CD8-positive, alpha-beta memory T cell (primary cell): ENCODE measurements around the gene RGS7. TPM values are rescaled to one million over a fixed set of nuclear protein-coding genes. Genes with fewer than 3 reads are reported as not detected.

Experiments
- CTCF ChIA-PET: fragments of 350-600 bp; sonication (Branson Sonifier 250); formaldehyde crosslinking; loops from one replicate; lab custom pipeline; 2021; ENCODE audit warnings: antibody characterized with exemption; lab: Charles Lee
- POLR2A ChIA-PET: fragments of 350-600 bp; sonication (Branson Sonifier 250); formaldehyde crosslinking; loops from one replicate; lab custom pipeline; 2021; ENCODE audit warnings: antibody characterized with exemption; lab: Charles Lee
- DNase-seq, 5 donors: peaks; one replicate each; pipeline versions ENCODE4 v3.0.0 to v3.0.0-alpha.2; 2020 to 2022; ENCODE audit warnings: mixed read lengths in 1 of 5
- H3K27ac ChIP-seq: one replicate; pipeline ENCODE4 v1.7.0; 2013; ENCODE audit warnings: low read depth, mild to moderate bottlenecking, low read length, moderate library complexity
- H3K27me3 ChIP-seq: 2 replicates; pipeline ENCODE4 v1.7.0; 2013; ENCODE audit warnings: low read length, mild to moderate bottlenecking; ENCODE audit not compliant: insufficient read depth, poor library complexity, severe bottlenecking
- H3K36me3 ChIP-seq: 2 replicates; pipeline ENCODE4 v1.7.0; 2013; ENCODE audit warnings: mild to moderate bottlenecking, low read length, moderate library complexity; ENCODE audit not compliant: insufficient read depth
- H3K4me1 ChIP-seq: 2 replicates; pipeline ENCODE4 v1.7.0; 2013; ENCODE audit warnings: mild to moderate bottlenecking, low read length, moderate library complexity; ENCODE audit not compliant: insufficient read depth
- H3K4me3 ChIP-seq: 2 replicates; pipeline ENCODE4 v1.7.0; 2013; ENCODE audit warnings: mild to moderate bottlenecking, low read length
- H3K9me3 ChIP-seq: 2 replicates; pipeline ENCODE4 v1.7.0; 2013; ENCODE audit warnings: mild to moderate bottlenecking, low read length
- H3K27ac Mint-ChIP-seq, 8 donors: one replicate each; pipeline ENCODE4 v1.8.0; 2020 to 2021; ENCODE audit warnings: mixed read lengths in 8 of 8, mild to moderate bottlenecking in 6 of 8, inconsistent platforms in 3 of 8, moderate library complexity in 3 of 8
- H3K27me3 Mint-ChIP-seq, 2 donors: one replicate each; pipeline ENCODE4 v1.8.0; 2020 to 2021; ENCODE audit warnings: mixed read lengths in 2 of 2, mild to moderate bottlenecking in 1 of 2, moderate library complexity in 1 of 2
- H3K36me3 Mint-ChIP-seq, 3 donors: one replicate each; pipeline ENCODE4 v1.8.0; 2020 to 2021; ENCODE audit warnings: mixed read lengths in 3 of 3, inconsistent platforms in 1 of 3, mild to moderate bottlenecking in 1 of 3
- H3K4me1 Mint-ChIP-seq, 3 donors: one replicate each; pipeline ENCODE4 v1.8.0; 2020 to 2021; ENCODE audit warnings: mixed read lengths in 3 of 3, inconsistent platforms in 1 of 3, mild to moderate bottlenecking in 1 of 3
- H3K4me3 Mint-ChIP-seq, 7 donors: one replicate each; pipeline ENCODE4 v1.8.0; 2020 to 2021; ENCODE audit warnings: mixed read lengths in 7 of 7, mild to moderate bottlenecking in 6 of 7, moderate library complexity in 4 of 7, inconsistent platforms in 2 of 7
- H3K9me3 Mint-ChIP-seq, 5 donors: one replicate each; pipeline ENCODE4 v1.8.0; 2020 to 2022; ENCODE audit warnings: mixed read lengths in 5 of 5, mild to moderate bottlenecking in 3 of 5, moderate library complexity in 2 of 5, inconsistent platforms in 1 of 5
- polyA plus RNA-seq: library from polyadenylated mRNA; unstranded; fragments of 300-500 nt; fragmentation: Illumina TruSeq; gene quantifications from one replicate; pipeline ENCODE4 v1.2.3, GENCODE V29; 2021
- total RNA-seq, 2 experiments: library from RNA; stranded (reverse); gene quantifications; one replicate each; pipeline ENCODE4 v1.2.3, GENCODE V29; 2021

RGS7 gene
- total and polyA plus RNA-seq, 3 experiments from 2014 or later = not detected

GRCh38 chr1:240928265-240928664, 428.7 kb downstream of the RGS7 start:
- Histone ChIP-seq H3K36me3 (no peaks in the 10 kb centered on the region), H3K9me3 (no peaks in the 10 kb centered on the region), H3K27ac (no peak overlapping the region), H3K4me1 (no peaks in the 10 kb centered on the region), H3K27me3 (no peaks in the 10 kb centered on the region), H3K4me3 (no peak overlapping the region)
- no peak for DNase-seq
- POLR2A ChIA-PET = no interaction called here
- CTCF ChIA-PET = no interaction called here
- Mint-ChIP-seq H3K27ac (no peak overlapping the region), H3K9me3 (peaks cover 2 to 35% (median 7%) of the 10 kb centered on the region in 5 donors), H3K4me3 (no peak overlapping the region), H3K36me3 (no peaks in the 10 kb centered on the region), H3K4me1 (no peaks in the 10 kb centered on the region), H3K27me3 (no peaks in the 10 kb centered on the region)

DNA sequence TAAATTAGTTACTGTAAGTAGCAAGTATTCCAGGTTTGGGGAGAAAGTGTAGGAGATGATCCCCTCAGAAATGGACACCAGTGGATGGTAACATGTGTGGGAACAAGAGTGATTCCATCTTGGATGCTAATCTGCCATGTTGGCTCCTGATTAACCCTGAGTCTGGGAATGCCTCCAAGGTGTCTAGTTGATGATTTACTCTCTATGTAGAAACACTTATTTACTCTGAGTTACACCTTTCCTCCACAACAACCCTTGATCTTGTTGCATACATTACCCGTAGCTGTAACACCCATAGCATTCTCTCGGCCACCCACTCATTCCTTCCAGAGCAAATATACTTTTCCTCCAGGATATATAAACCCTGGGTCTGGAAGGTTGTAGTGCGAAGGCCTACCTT, 429.2 kb downstream of the RGS7 start:
- no peak for DNase-seq

GRCh38 chr1:240925273-240925672, 431.7 kb downstream of the RGS7 start:
- Histone ChIP-seq H3K27me3 (no peaks in the 10 kb centered on the region), H3K4me3 (no peak overlapping the region), H3K9me3 (no peaks in the 10 kb centered on the region), H3K4me1 (no peaks in the 10 kb centered on the region), H3K27ac (no peak overlapping the region), H3K36me3 (no peaks in the 10 kb centered on the region)
- H3K36me3 Mint-ChIP-seq = no peaks in the 10 kb centered on the region
- POLR2A ChIA-PET = no interaction called here
- H3K9me3 Mint-ChIP-seq = peaks cover 4 to 35% (median 8%) of the 10 kb centered on the region in 5 donors
- H3K27me3 Mint-ChIP-seq = no peaks in the 10 kb centered on the region
- no peak overlapping the region for H3K27ac Mint-ChIP-seq
- no peaks in the 10 kb centered on the region for H3K4me1 Mint-ChIP-seq
- no peak for DNase-seq
- H3K4me3 Mint-ChIP-seq = no peak overlapping the region
- CTCF ChIA-PET = no interaction called here

More for the DNA sequence above, 429.2 kb downstream of the RGS7 start:
- no peaks in the 10 kb centered on the region for H3K36me3 ChIP-seq
- Mint-ChIP-seq H3K36me3 (no peaks in the 10 kb centered on the region), H3K4me1 (no peaks in the 10 kb centered on the region), H3K4me3 (no peak overlapping the region), H3K27ac (no peak overlapping the region), H3K27me3 (no peaks in the 10 kb centered on the region), H3K9me3 (peaks cover 2 to 35% (median 7%) of the 10 kb centered on the region in 5 donors)
- H3K4me1 ChIP-seq = no peaks in the 10 kb centered on the region
- ChIA-PET POLR2A (no interaction called here), CTCF (no interaction called here)
- H3K4me3 ChIP-seq = no peak overlapping the region
- H3K9me3 ChIP-seq = no peaks in the 10 kb centered on the region
- no peak overlapping the region for H3K27ac ChIP-seq
- no peaks in the 10 kb centered on the region for H3K27me3 ChIP-seq

- peaks cover 7 to 21% (median 11%) of the 10 kb centered on the region in 5 donors for H3K9me3 Mint-ChIP-seq
- H3K27me3 Mint-ChIP-seq = no peaks in the 10 kb centered on the region
- DNase-seq = no peak
- H3K36me3 ChIP-seq = no peaks in the 10 kb centered on the region
- no peaks in the 10 kb centered on the region for H3K9me3 ChIP-seq
- no peak overlapping the region for H3K4me3 ChIP-seq
- H3K4me3 Mint-ChIP-seq = no peak overlapping the region
- CTCF ChIA-PET = no interaction called here
- POLR2A ChIA-PET = no interaction called here
- no peak overlapping the region for H3K27ac Mint-ChIP-seq
- H3K4me1 Mint-ChIP-seq = no peaks in the 10 kb centered on the region
- H3K4me1 ChIP-seq = no peaks in the 10 kb centered on the region
- no peaks in the 10 kb centered on the region for H3K27me3 ChIP-seq
- no peak overlapping the region for H3K27ac ChIP-seq
- H3K36me3 Mint-ChIP-seq = no peaks in the 10 kb centered on the region
Measured at GRCh38 chr1:240917976-240918375, 439.0 kb downstream of the RGS7 start.

DNA sequence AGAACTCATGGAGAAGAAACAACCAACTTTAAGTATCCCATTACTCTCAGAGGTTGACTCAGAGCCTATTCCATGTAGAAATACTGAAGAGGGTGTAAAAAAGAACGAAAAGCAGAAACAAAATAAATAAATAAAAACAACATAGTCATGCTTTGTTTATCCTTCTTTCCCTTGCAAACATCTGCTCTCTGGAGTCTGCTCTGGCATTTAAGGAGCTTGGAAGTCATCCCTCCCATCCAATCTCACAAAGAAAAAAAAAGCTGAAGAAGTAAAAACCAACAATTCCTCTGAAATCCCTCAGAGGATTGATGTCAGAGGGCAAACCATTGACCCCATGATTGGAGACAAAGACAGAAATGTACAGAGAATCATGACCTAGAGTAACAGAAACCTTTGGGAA, 442.5 kb downstream of the RGS7 start:
- Mint-ChIP-seq H3K4me3 (no peak overlapping the region), H3K27me3 (no peaks in the 10 kb centered on the region), H3K27ac (no peak overlapping the region), H3K4me1 (no peaks in the 10 kb centered on the region), H3K36me3 (no peaks in the 10 kb centered on the region), H3K9me3 (peaks cover 3 to 16% (median 5%) of the 10 kb centered on the region in 5 donors)
- H3K27ac ChIP-seq = no peak overlapping the region
- no peaks in the 10 kb centered on the region for H3K27me3 ChIP-seq
- CTCF ChIA-PET = no interaction called here
- no peaks in the 10 kb centered on the region for H3K4me1 ChIP-seq
- H3K9me3 ChIP-seq = no peaks in the 10 kb centered on the region
- POLR2A ChIA-PET = no interaction called here
- no peaks in the 10 kb centered on the region for H3K36me3 ChIP-seq
- no peak for DNase-seq
- no peak overlapping the region for H3K4me3 ChIP-seq

- Histone ChIP-seq H3K27ac (no peak overlapping the region), H3K4me3 (no peak overlapping the region), H3K9me3 (no peaks in the 10 kb centered on the region), H3K27me3 (no peaks in the 10 kb centered on the region), H3K36me3 (no peaks in the 10 kb centered on the region), H3K4me1 (no peaks in the 10 kb centered on the region)
- ChIA-PET CTCF (no interaction called here), POLR2A (no interaction called here)
- DNase-seq = no peak
- no peaks in the 10 kb centered on the region for H3K27me3 Mint-ChIP-seq
- H3K36me3 Mint-ChIP-seq = no peaks in the 10 kb centered on the region
- H3K4me3 Mint-ChIP-seq = no peak overlapping the region
- peaks cover 0 to 12% (median 4%) of the 10 kb centered on the region in 5 donors for H3K9me3 Mint-ChIP-seq
- H3K4me1 Mint-ChIP-seq = no peaks in the 10 kb centered on the region
- no peak overlapping the region for H3K27ac Mint-ChIP-seq
Measured at GRCh38 chr1:240912821-240913220, 444.2 kb downstream of the RGS7 start.

GRCh38 chr1:240909701-240910457, 447.1 kb downstream of the RGS7 start:
- H3K27me3 ChIP-seq = no peaks in the 10 kb centered on the region
- Mint-ChIP-seq H3K4me3 (no peak overlapping the region), H3K9me3 (peaks cover 2 to 10% (median 5%) of the 10 kb centered on the region in 5 donors), H3K36me3 (no peaks in the 10 kb centered on the region), H3K27ac (no peak overlapping the region), H3K4me1 (no peaks in the 10 kb centered on the region), H3K27me3 (no peaks in the 10 kb centered on the region)
- DNase-seq = no peak
- POLR2A ChIA-PET = no interaction called here
- no peak overlapping the region for H3K27ac ChIP-seq
- H3K9me3 ChIP-seq = no peaks in the 10 kb centered on the region
- no peaks in the 10 kb centered on the region for H3K4me1 ChIP-seq
- no peak overlapping the region for H3K4me3 ChIP-seq
- CTCF ChIA-PET = no interaction called here
- no peaks in the 10 kb centered on the region for H3K36me3 ChIP-seq

- no peak overlapping the region for H3K4me3 Mint-ChIP-seq
- H3K9me3 Mint-ChIP-seq = peaks cover 6 to 21% (median 9%) of the 10 kb centered on the region in 5 donors
Measured at GRCh38 chr1:240906477-240906876, 450.5 kb downstream of the RGS7 start.

More at GRCh38 chr1:240906477-240906876, 450.5 kb downstream of the RGS7 start:
- no peak for DNase-seq
- no peak overlapping the region for H3K27ac Mint-ChIP-seq
- Histone ChIP-seq H3K27me3 (no peaks in the 10 kb centered on the region), H3K4me1 (no peaks in the 10 kb centered on the region), H3K27ac (no peak overlapping the region), H3K9me3 (no peaks in the 10 kb centered on the region), H3K4me3 (no peak overlapping the region), H3K36me3 (no peaks in the 10 kb centered on the region)
- H3K27me3 Mint-ChIP-seq = no peaks in the 10 kb centered on the region
- ChIA-PET CTCF (no interaction called here), POLR2A (no interaction called here)
- H3K4me1 Mint-ChIP-seq = no peaks in the 10 kb centered on the region
- no peaks in the 10 kb centered on the region for H3K36me3 Mint-ChIP-seq
